Activated CD4-positive, alpha-beta memory T cell treated with anti-CD3 and anti-CD28 coated beads for 36 hours (primary cell): Measurements from ENCODE around the gene CBX3. TPM values are rescaled to one million over a fixed set of nuclear protein-coding genes. Genes with fewer than 3 reads are reported as not detected.

Source experiments
- CTCF ChIA-PET: fragments of 350-600 bp; sonication (Branson Sonifier 250); formaldehyde crosslinking; loops from one replicate; lab custom pipeline; 2021; ENCODE audit warnings: antibody characterized with exemption, inconsistent platforms; lab: Charles Lee
- POLR2A ChIA-PET: fragments of 350-600 bp; sonication (Branson Sonifier 250); formaldehyde crosslinking; loops from one replicate; lab custom pipeline; 2021; ENCODE audit warnings: antibody characterized with exemption; lab: Charles Lee
- DNase-seq: peaks from one replicate; pipeline ENCODE4 v3.0.0-alpha.2; 2020
- H3K27ac Mint-ChIP-seq: one replicate; pipeline ENCODE4 v1.8.0; 2021; ENCODE audit warnings: mixed read lengths
- H3K27me3 Mint-ChIP-seq: one replicate; pipeline ENCODE4 v1.8.0; 2021; ENCODE audit warnings: mixed read lengths
- H3K36me3 Mint-ChIP-seq: one replicate; pipeline ENCODE4 v1.8.0; 2021; ENCODE audit warnings: mixed read lengths
- H3K4me1 Mint-ChIP-seq: one replicate; pipeline ENCODE4 v1.8.0; 2021; ENCODE audit warnings: low read depth, mixed read lengths
- H3K4me3 Mint-ChIP-seq: one replicate; pipeline ENCODE4 v1.8.0; 2021; ENCODE audit warnings: mild to moderate bottlenecking, mixed read lengths
- H3K9me3 Mint-ChIP-seq: one replicate; pipeline ENCODE4 v1.8.0; 2021; ENCODE audit warnings: mixed read lengths
- intact Hi-C: fragments of 100-400 bp; cut with micrococcal nuclease; formaldehyde crosslinking; loops from one replicate; pipeline ENCODE4 v1.15.1; 2023
- total RNA-seq, 2 experiments: library from RNA; stranded (reverse); gene quantifications; one replicate each; pipeline ENCODE4 v1.2.3, GENCODE V29; 2021

The CBX3 gene
- total RNA-seq, 2 experiments from 2014 or later = 278 to 281 TPM

DNA sequence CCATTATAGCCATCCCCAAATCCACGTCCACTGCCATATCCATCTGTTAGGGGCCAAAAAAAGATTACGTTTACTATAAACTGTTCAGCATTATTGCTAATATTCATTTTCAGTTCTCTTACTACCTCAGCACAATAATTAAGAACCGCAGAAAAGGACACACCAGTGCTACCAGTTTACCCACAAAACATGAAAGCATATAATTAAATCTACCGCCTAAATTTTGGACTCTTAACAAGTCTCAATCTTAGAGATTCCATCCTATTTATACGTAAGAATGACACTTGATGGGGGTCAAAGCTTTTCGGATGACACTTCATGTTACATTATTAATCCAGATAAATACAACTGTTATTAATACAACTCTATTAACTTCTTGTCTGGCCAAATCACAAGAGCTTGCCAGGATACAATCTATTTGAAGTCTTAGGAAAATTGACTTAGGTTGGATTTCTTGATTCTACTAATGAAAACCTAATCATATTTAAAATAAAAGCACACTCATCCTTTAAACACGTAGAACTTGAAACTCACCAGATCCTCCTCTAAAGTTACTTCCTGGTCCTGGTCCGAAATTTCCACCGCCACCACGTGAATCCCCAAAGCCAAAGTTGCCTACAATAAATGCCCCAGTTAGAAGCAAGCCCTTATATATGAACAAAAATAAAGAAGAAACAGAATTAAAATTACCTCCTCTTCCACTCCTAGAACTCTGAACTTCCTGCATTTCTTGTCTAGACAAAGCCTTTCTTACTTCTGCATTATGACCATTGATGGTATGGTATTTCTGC lies 5.5 kb upstream of the CBX3 start:
- DNase-seq = no peak
- Mint-ChIP-seq H3K4me3 (peak overlapping the region; percentile 99), H3K27ac (peak overlapping the region; percentile 100), H3K4me1 (peaks cover 60% of the 10 kb centered on the region), H3K27me3 (peaks cover 6% of the 10 kb centered on the region), H3K36me3 (peaks cover 94% of the 10 kb centered on the region), H3K9me3 (peaks cover 2% of the 10 kb centered on the region)
- intact Hi-C loops = loop anchor here (1.0 kb wide), 1 partner anchor 8 kb away; no protein-coding TSS in a partner anchor
- CTCF ChIA-PET = interaction anchor here (1.0 to 3.4 kb wide), 7 partner anchors 7 to 303 kb away, joined by 3 to 27 read pairs (median 6); partner anchors contain the start of gene NFE2L3
- POLR2A ChIA-PET = interaction anchor here (0.9 to 9.9 kb wide), 7 partner anchors 8 to 97 kb away, joined by 3 to 160 read pairs (median 12); no protein-coding TSS in a partner anchor

DNA sequence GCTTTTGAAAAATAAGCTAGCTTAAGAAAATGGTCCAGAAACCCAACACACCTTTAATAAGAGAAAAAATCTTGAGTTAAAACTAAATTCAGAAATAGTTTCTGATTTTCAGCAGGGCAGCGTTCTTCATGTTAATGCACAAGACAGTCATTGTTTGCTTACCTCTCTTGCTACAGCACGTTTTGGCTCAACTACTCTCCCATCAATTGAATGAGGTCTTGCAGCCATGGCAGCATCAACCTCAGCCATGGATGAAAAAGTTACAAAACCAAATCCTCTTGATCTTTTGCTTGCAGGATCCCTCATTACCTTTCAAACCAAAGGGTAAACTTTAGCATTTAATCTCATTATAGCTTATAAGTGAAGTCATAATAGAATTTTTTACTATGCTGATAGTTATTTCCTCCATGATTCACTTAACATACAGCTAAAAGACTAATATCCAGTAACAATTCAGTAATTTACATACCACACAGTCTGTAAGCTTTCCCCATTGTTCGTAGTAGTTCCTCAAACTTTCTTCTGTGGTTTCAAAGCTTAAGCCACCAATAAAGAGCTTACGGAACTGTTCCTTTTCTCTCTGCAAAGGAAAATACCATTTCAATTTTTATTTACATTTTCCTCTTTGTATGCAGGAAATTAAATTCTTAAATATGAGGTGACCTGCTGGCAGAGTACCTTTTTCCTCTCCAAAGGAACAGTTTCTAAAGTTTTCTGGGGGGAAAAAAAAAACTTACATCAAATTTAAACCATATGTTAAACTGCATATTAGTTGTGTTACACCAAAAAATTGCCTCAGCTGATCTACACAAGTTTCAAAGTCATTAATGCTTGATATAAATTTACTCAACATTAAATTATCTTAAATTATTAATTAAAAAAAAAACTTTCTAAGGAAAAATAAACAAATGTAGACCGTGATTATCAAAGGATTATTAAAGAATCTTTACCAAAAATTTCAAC lies 4.1 kb upstream of the CBX3 start:
- DNase-seq = no peak
- CTCF ChIA-PET = interaction anchor here (0.9 to 3.4 kb wide), 12 partner anchors 9 to 305 kb away, joined by 3 to 27 read pairs (median 6); partner anchors contain the start of gene NFE2L3
- peaks cover 85% of the 10 kb centered on the region for H3K36me3 Mint-ChIP-seq
- H3K27me3 Mint-ChIP-seq = peaks cover 6% of the 10 kb centered on the region
- H3K4me1 Mint-ChIP-seq = peaks cover 50% of the 10 kb centered on the region
- POLR2A ChIA-PET = interaction anchor here (0.8 to 9.9 kb wide), 12 partner anchors 8 to 105 kb away, joined by 3 to 160 read pairs (median 8); partner anchors contain the start of gene NFE2L3
- H3K9me3 Mint-ChIP-seq = peaks cover 2% of the 10 kb centered on the region
- peak overlapping the region; percentile 99 for H3K4me3 Mint-ChIP-seq
- peak overlapping the region; percentile 100 for H3K27ac Mint-ChIP-seq
- intact Hi-C loops = no loop called here

- H3K4me1 Mint-ChIP-seq = peaks cover 42% of the 10 kb centered on the region
- H3K27me3 Mint-ChIP-seq = peaks cover 6% of the 10 kb centered on the region
- peaks cover 83% of the 10 kb centered on the region for H3K36me3 Mint-ChIP-seq
- CTCF ChIA-PET = interaction anchor here (0.8 to 3.4 kb wide), 11 partner anchors 9 to 305 kb away, joined by 3 to 27 read pairs (median 6); partner anchors contain the start of gene NFE2L3
- no peak for DNase-seq
- POLR2A ChIA-PET = interaction anchor here (0.9 to 9.9 kb wide), 10 partner anchors 10 to 106 kb away, joined by 3 to 160 read pairs (median 9); partner anchors contain the start of gene NFE2L3
- peak overlapping the region; percentile 100 for H3K27ac Mint-ChIP-seq
- intact Hi-C loops = no loop called here
- peaks cover 2% of the 10 kb centered on the region for H3K9me3 Mint-ChIP-seq
- H3K4me3 Mint-ChIP-seq = peak overlapping the region; percentile 99
These were observed 3.3 kb upstream of the CBX3 start for GRCh38 chr7:26198133-26198780.

DNA sequence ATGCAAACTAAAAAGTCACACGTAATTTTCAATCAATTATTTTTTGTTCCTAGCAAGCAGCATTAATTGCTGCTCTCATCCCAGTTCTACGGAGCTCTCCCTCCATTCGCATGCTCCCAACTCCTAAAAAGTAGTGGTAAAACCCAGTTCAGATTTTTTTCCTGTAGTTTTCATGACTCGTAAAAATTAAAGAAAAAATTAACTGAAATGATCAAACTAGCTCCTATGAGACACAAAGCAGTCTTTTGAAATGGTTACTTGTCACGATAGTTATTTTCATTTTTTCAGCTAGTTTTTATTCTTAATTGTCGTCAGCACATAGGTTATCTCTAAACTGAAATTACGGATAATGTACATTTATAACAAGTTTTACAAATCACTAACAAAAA lies 2.8 kb upstream of the CBX3 start:
- POLR2A ChIA-PET = interaction anchor here (0.7 to 9.9 kb wide), 10 partner anchors 7 to 337 kb away, joined by 3 to 160 read pairs (median 9); partner anchors contain the start of gene NFE2L3
- H3K9me3 Mint-ChIP-seq = peaks cover 2% of the 10 kb centered on the region
- CTCF ChIA-PET = interaction anchor here (0.8 to 3.4 kb wide), 10 partner anchors 7 to 306 kb away, joined by 3 to 27 read pairs (median 6); partner anchors contain the start of gene NFE2L3
- peaks cover 6% of the 10 kb centered on the region for H3K27me3 Mint-ChIP-seq
- peak overlapping the region; percentile 99 for H3K4me3 Mint-ChIP-seq
- peaks cover 83% of the 10 kb centered on the region for H3K36me3 Mint-ChIP-seq
- intact Hi-C loops = no loop called here
- peak overlapping the region; percentile 100 for H3K27ac Mint-ChIP-seq
- peaks cover 39% of the 10 kb centered on the region for H3K4me1 Mint-ChIP-seq
- no peak for DNase-seq

DNA sequence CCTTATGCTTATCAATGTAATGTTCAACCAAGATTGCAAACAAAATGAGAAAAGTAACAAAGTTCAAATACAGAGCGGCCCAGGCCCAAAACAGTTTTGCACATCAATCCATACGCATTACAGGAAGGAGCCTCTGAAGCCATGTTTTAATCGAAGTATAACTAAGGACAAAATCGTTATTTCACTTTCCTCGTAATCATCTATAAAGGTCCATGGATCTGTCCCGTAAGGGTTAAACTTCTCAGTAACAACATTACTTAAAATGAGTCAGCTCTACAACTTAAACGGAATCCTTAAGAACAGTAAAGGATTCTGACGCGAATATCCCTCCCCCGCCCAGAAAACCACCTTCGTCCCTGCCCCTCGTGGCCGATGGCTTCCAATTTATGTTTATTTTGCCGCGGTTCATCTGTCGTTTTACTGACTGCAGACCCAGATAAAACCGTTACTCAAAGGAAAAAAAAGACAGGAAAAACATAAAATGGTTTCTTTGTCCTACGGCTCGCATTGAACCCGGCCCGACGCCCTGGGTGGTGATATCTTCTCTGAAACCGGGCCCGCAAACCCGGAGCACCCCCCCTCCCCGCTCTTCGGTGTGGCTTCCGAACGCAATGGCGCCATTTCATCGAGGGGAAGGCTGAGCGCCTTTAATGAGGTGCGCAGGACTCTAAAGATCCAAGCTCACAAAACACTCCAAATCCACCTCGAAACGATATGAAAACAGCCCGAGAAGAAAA lies 2.1 kb upstream of the CBX3 start:
- intact Hi-C loops = loop anchor here (1.0 to 10.0 kb wide), 10 partner anchors 46 to 1541 kb away; partner anchors contain the start of genes CYCS, OSBPL3 and TAX1BP1
- DNase-seq = peak; percentile 73
- peak overlapping the region; percentile 99 for H3K4me3 Mint-ChIP-seq
- peaks cover 37% of the 10 kb centered on the region for H3K4me1 Mint-ChIP-seq
- peaks cover 6% of the 10 kb centered on the region for H3K27me3 Mint-ChIP-seq
- H3K27ac Mint-ChIP-seq = peak overlapping the region; percentile 100
- H3K9me3 Mint-ChIP-seq = peaks cover 2% of the 10 kb centered on the region
- ChIA-PET POLR2A (interaction anchor here (0.7 to 9.9 kb wide), 14 partner anchors 8 to 337 kb away, joined by 3 to 160 read pairs (median 5); partner anchors contain the start of genes NFE2L3 and SNX10), CTCF (interaction anchor here (0.5 to 4.0 kb wide), 8 partner anchors 8 to 1074 kb away, joined by 3 to 27 read pairs (median 6); partner anchors contain the start of gene CYCS)
- peaks cover 81% of the 10 kb centered on the region for H3K36me3 Mint-ChIP-seq

- POLR2A ChIA-PET = interaction anchor here (0.8 to 9.9 kb wide), 12 partner anchors 8 to 338 kb away, joined by 4 to 160 read pairs (median 6); partner anchors contain the start of genes NFE2L3 and SNX10
- H3K9me3 Mint-ChIP-seq = peaks cover 2% of the 10 kb centered on the region
These were observed 1.5 kb upstream of the CBX3 start for GRCh38 chr7:26200038-26200443.

GRCh38 chr7:26200444-26201246 lies 900 bp upstream of the CBX3 start, which contains the start of gene HNRNPA2B1:
TSS of gene HNRNPA2B1 (minus strand) at chr7:26200746. CDS start at chr7:26200577, 169 bp downstream.
- H3K27ac Mint-ChIP-seq = peak within 1 kb of the TSS; percentile 100
- peak within 1 kb of the TSS; percentile 99 for H3K4me3 Mint-ChIP-seq
- peaks cover 39% of the 10 kb centered on the region for H3K4me1 Mint-ChIP-seq
- peaks cover 6% of the 10 kb centered on the region for H3K27me3 Mint-ChIP-seq
- peak; percentile 98 for DNase-seq
- H3K36me3 Mint-ChIP-seq = peaks cover 81% of the 10 kb centered on the region
- intact Hi-C loops = loop anchor here (1.0 to 10.0 kb wide), 11 partner anchors 47 to 1540 kb away; partner anchors contain the start of genes CYCS, OSBPL3 and TAX1BP1
- ChIA-PET POLR2A (interaction anchor here (0.8 to 9.9 kb wide), 16 partner anchors 8 to 339 kb away, joined by 4 to 160 read pairs (median 10); partner anchors contain the start of genes NFE2L3 and SNX10), CTCF (interaction anchor here (0.8 to 4.0 kb wide), 6 partner anchors 9 to 169 kb away, joined by 3 to 15 read pairs (median 4); no protein-coding TSS in a partner anchor)
- peaks cover 2% of the 10 kb centered on the region for H3K9me3 Mint-ChIP-seq

More at GRCh38 chr7:26200038-26200443, 1.5 kb upstream of the CBX3 start:
- Mint-ChIP-seq H3K27me3 (peaks cover 6% of the 10 kb centered on the region), H3K36me3 (peaks cover 81% of the 10 kb centered on the region), H3K4me1 (peaks cover 39% of the 10 kb centered on the region), H3K4me3 (peak overlapping the region; percentile 99), H3K27ac (peak overlapping the region; percentile 100)
- DNase-seq = peak; percentile 82
- CTCF ChIA-PET = interaction anchor here (0.5 to 4.0 kb wide), 6 partner anchors 9 to 1075 kb away, joined by 3 to 15 read pairs (median 4); partner anchors contain the start of gene CYCS
- intact Hi-C loops = loop anchor here (1.0 to 10.0 kb wide), 10 partner anchors 47 to 1541 kb away; partner anchors contain the start of genes CYCS, OSBPL3 and TAX1BP1

DNA sequence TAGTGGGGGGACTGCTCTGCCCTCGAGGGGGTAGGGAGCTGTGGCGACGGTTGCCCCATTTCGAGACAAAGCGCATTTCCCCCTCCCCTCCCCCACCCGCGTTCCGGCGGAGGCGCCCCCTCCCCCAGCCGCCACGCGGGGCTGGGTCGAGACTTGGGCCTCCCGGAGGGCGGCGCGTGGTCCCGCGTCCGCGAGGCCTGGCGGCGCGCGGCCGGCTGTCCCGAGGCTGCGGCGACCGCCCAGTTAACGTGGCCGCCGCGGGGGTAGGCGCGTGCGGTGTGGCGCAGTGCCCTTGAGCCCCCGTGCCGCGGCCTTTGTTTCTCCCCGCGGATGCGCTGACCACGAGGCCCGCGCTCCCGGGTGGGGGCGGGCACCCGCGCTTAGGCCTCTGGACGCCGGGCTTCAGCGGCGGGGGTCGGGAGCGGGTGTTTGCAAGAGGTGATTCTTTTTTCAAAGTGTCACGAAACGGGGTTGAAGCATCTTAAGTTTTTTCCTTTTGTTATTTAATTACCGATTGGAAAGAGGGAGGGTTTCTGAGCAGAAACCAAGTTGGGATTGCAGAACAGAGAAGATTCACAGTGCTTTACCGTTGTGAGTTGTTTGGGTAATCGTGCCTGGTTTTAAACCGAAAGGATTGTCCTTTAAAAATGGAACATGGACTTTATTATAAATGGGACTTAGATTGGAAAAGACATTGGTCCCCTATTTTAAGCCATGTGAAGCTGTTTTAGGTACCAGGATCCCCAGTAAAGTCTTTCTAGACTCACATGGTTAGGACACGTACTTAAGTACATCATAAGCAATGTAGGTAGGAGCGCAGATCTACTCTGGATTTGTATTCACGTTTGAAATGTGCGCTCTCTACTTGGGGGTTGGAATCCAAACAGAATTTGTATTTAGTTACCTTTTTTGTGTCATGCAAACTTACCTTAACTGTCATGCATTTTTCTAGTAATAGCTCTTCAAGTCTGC lies 760 bp downstream of the CBX3 start:
- Mint-ChIP-seq H3K36me3 (peaks cover 76% of the 10 kb centered on the region), H3K27me3 (peaks cover 6% of the 10 kb centered on the region), H3K4me3 (peak overlapping the region; percentile 87), H3K4me1 (peaks cover 36% of the 10 kb centered on the region), H3K27ac (peak overlapping the region; percentile 93), H3K9me3 (peaks cover 2% of the 10 kb centered on the region)
- POLR2A ChIA-PET = interaction anchor here (1.0 to 8.4 kb wide), 10 partner anchors 8 to 111 kb away, joined by 3 to 142 read pairs (median 12); partner anchors contain the start of genes NFE2L3 and SNX10
- intact Hi-C loops = loop anchor here (5.0 to 10.0 kb wide), 2 partner anchors 175 to 462 kb away; no protein-coding TSS in a partner anchor
- DNase-seq = peak; percentile 60
- CTCF ChIA-PET = interaction anchor here (0.7 to 4.0 kb wide), 6 partner anchors 15 to 167 kb away, joined by 3 to 15 read pairs (median 3); partner anchors contain the start of gene NFE2L3
